SK-N-SH (cell line): ENCODE results near the gene SKIL. TPM values are rescaled to one million over a fixed set of nuclear protein-coding genes. Genes with fewer than 3 reads are reported as not detected.
"Not testable (repeated sequence)": the region's sequence is repeated elsewhere in the genome, so short reads cannot be mapped to it uniquely, and the experiment has no call there.

Source experiments
- CTCF ChIA-PET: fragments of 300-600, 350-600 bp; formaldehyde crosslinking; extraction: SDS; loops from one replicate; lab custom pipeline; 2021; lab: Yijun Ruan, JAX
- POLR2A ChIA-PET: fragments of 350-600 bp; sonication (Branson Sonifier 250); formaldehyde crosslinking; extraction: SDS; loops from one replicate; lab custom pipeline; 2020; ENCODE audit warnings: antibody characterized with exemption, inconsistent platforms; lab: Yijun Ruan, JAX
- DNase-seq: peaks from one replicate; pipeline ENCODE4 v3.0.0; 2012
- H2AFZ ChIP-seq: fragments of 200-600 bp; sonication (generic); 2 replicates; pipeline ENCODE4 v1.8.1; 2016; ENCODE audit warnings: antibody characterized with exemption, mild to moderate bottlenecking, low read depth
- H3F3A ChIP-seq: fragments of 200-600 bp; sonication (generic); replicated peaks from 2 replicates; pipeline ENCODE3; 2016; ENCODE audit warnings: antibody characterized with exemption, mild to moderate bottlenecking; ENCODE audit not compliant: insufficient read depth
- H3K27ac ChIP-seq, 2 experiments: fragments of 200-500 bp in 1 of 2; fragments of 200-600 bp in 1 of 2; sonication (Bioruptor generic) in 1 of 2; sonication (generic), shearing (Covaris generic) in 1 of 2; 2 replicates each; pipeline versions ENCODE4 v1.5.1 to v1.6.1; 2014 to 2016; ENCODE audit warnings: low read depth in 2 of 2, inconsistent platforms in 1 of 2, low read length in 1 of 2, mild to moderate bottlenecking in 1 of 2, mixed read lengths in 1 of 2
- H3K27me3 ChIP-seq: fragments of 200-600 bp; sonication (generic), shearing (Covaris generic); 2 replicates; pipeline ENCODE4 v1.6.1; 2016; ENCODE audit warnings: mixed run types; ENCODE audit not compliant: insufficient read depth
- H3K36me3 ChIP-seq, 2 experiments: fragments of 200-500 bp in 1 of 2; fragments of 200-600 bp in 1 of 2; sonication (Bioruptor generic) in 1 of 2; sonication (generic) in 1 of 2; replicated peaks in 1 of 2; 2 replicates each; pipeline versions ENCODE3 to v1.5.1; 2014 to 2016; ENCODE audit warnings: low read length in 1 of 2, mild to moderate bottlenecking in 1 of 2; ENCODE audit not compliant: insufficient read depth in 2 of 2, control insufficient read depth in 1 of 2
- H3K4me1 ChIP-seq, 2 experiments: fragments of 200-500 bp in 1 of 2; fragments of 200-600 bp in 1 of 2; sonication (Bioruptor generic) in 1 of 2; sonication (generic), shearing (Covaris generic) in 1 of 2; 2 replicates each; pipeline versions ENCODE4 v1.5.1 to v1.6.1; 2014 to 2016; ENCODE audit warnings: low read depth in 1 of 2, low read length in 1 of 2, mixed run types in 1 of 2; ENCODE audit not compliant: insufficient read depth in 2 of 2, control insufficient read depth in 1 of 2
- H3K4me2 ChIP-seq: fragments of 200-600 bp; sonication (generic), shearing (Covaris generic); 2 replicates; pipeline ENCODE4 v1.6.1; 2017; ENCODE audit warnings: mixed run types
- H3K4me3 ChIP-seq, 2 experiments: fragments of 200-500 bp in 1 of 2; fragments of 200-600 bp in 1 of 2; sonication (Bioruptor generic) in 1 of 2; sonication (generic), shearing (Covaris generic) in 1 of 2; 2 replicates each; pipeline versions ENCODE4 v1.5.1 to v1.8.1; 2014 to 2016; ENCODE audit warnings: low read depth in 2 of 2, inconsistent platforms in 1 of 2, low read length in 1 of 2, mild to moderate bottlenecking in 1 of 2, mixed read lengths in 1 of 2, moderate library complexity in 1 of 2
- H3K79me2 ChIP-seq: fragments of 200-600 bp; sonication (generic); 2 replicates; pipeline ENCODE4 v1.8.1; 2017; ENCODE audit warnings: mild to moderate bottlenecking; ENCODE audit not compliant: insufficient read depth
- H3K9ac ChIP-seq: fragments of 200-600 bp; sonication (generic); 2 replicates; pipeline ENCODE4 v1.6.1; 2017; ENCODE audit warnings: mixed run types
- H3K9me2 ChIP-seq: fragments of 200-600 bp; sonication (generic); 2 replicates; pipeline ENCODE4 v1.6.1; 2017; ENCODE audit warnings: mixed run types
- H3K9me3 ChIP-seq: fragments of 200-600 bp; sonication (generic); 2 replicates; pipeline ENCODE4 v1.6.1; 2017; ENCODE audit warnings: mixed run types, mild to moderate bottlenecking, moderate library complexity
- H4K20me1 ChIP-seq: fragments of 200-600 bp; sonication (generic); 2 replicates; pipeline ENCODE4 v1.6.1; 2017; ENCODE audit warnings: mild to moderate bottlenecking, mixed run types; ENCODE audit not compliant: insufficient read depth
- CHD2 ChIP-seq: fragments of 150-350 bp; IDR thresholded peaks from 2 replicates; pipeline ENCODE4 v1.6.1; 2018; ENCODE audit warnings: low read length; ENCODE audit not compliant: partially characterized antibody
- CTCF ChIP-seq: fragments of 200-600 bp; sonication (generic); IDR thresholded peaks from 2 replicates; pipeline ENCODE4 v1.6.1; 2017; ENCODE audit warnings: antibody characterized with exemption, mild to moderate bottlenecking, moderate library complexity
- EP300 ChIP-seq, 2 experiments: IDR thresholded peaks; 2 replicates each; pipeline versions ENCODE4 v1.4.0 to v1.6.1; 2012; ENCODE audit warnings: borderline replicate concordance in 1 of 2, low read depth in 1 of 2, low read length in 1 of 2
- EZH2phosphoT487 ChIP-seq: fragments of 200-600 bp; sonication (generic); IDR thresholded peaks from 2 replicates; pipeline ENCODE4 v1.6.1; 2017; ENCODE audit warnings: low read depth, mixed run types, mild to moderate bottlenecking, antibody characterized with exemption, moderate library complexity, borderline replicate concordance
- FOSL2 ChIP-seq: IDR thresholded peaks from 2 replicates; pipeline ENCODE4 v1.4.0; 2012; ENCODE audit warnings: low read depth, mild to moderate bottlenecking, moderate library complexity, borderline replicate concordance
- FOXM1 ChIP-seq: IDR thresholded peaks from 2 replicates; pipeline ENCODE4 v1.4.0; 2012; ENCODE audit warnings: low read depth, mild to moderate bottlenecking
- GABPA ChIP-seq: IDR thresholded peaks from 2 replicates; pipeline ENCODE4 v1.4.0; 2012; ENCODE audit warnings: low read depth, mild to moderate bottlenecking
- GATA2 ChIP-seq: sonication (generic); formaldehyde crosslinking; IDR thresholded peaks from 2 replicates; pipeline ENCODE4 v1.5.0; 2020; ENCODE audit warnings: mild to moderate bottlenecking, missing genetic modification reagents
- IRF3 ChIP-seq: fragments of 150-350 bp; IDR thresholded peaks from 2 replicates; pipeline ENCODE4 v1.6.1; 2016; ENCODE audit warnings: mild to moderate bottlenecking, low read depth, low read length
- JUND ChIP-seq: IDR thresholded peaks from 2 replicates; pipeline ENCODE4 v1.4.0; 2012
- MAX ChIP-seq: IDR thresholded peaks from 2 replicates; pipeline ENCODE4 v1.4.0; 2012; ENCODE audit warnings: low read depth
- MEF2A ChIP-seq: IDR thresholded peaks from 2 replicates; pipeline ENCODE4 v1.4.0; 2012; ENCODE audit warnings: low read depth, borderline replicate concordance
- RXRA ChIP-seq: IDR thresholded peaks from 2 replicates; pipeline ENCODE4 v1.4.0; 2012; ENCODE audit warnings: low read depth, mild to moderate bottlenecking, borderline replicate concordance
- SMC3 ChIP-seq: IDR thresholded peaks from 2 replicates; pipeline ENCODE4 v1.6.1; 2012; ENCODE audit warnings: low read depth, low read length, improper control_type of control experiment
- TAF1 ChIP-seq: IDR thresholded peaks from 2 replicates; pipeline ENCODE4 v1.6.1; 2012; ENCODE audit warnings: low read depth, mild to moderate bottlenecking, low read length, moderate library complexity, borderline replicate concordance
- USF1 ChIP-seq: IDR thresholded peaks from 2 replicates; pipeline ENCODE4 v1.4.0; 2012; ENCODE audit warnings: low read depth, borderline replicate concordance
- USF2 ChIP-seq: fragments of 150-350 bp; IDR thresholded peaks from 2 replicates; pipeline ENCODE4 v1.6.1; 2017; ENCODE audit warnings: antibody characterized with exemption, low read length, low read depth, borderline replicate concordance
- YY1 ChIP-seq: IDR thresholded peaks from 2 replicates; pipeline ENCODE4 v1.4.0; 2012; ENCODE audit warnings: low read depth, mild to moderate bottlenecking
- WGBS: methylation state at CpG from one replicate; pipeline ENCODE4 v1.1.6; 2017; ENCODE audit warnings: low lambda C conversion rate; 5-methylcytosine and 5-hydroxymethylcytosine counted together
- polyA plus RNA-seq, 3 experiments: library from polyadenylated mRNA; depleted of rRNA; stranded (reverse); fragments of >200 nt; gene quantifications; 2 replicates each; pipeline ENCODE4 v1.2.3, GENCODE V29; 2012

Gene SKIL
- polyA plus RNA-seq, 1 of the 3 experiments (the other 2 are of a cell fraction): 3.9 TPM

GRCh38 chr3:170338690-170339340 is 18.7 kb upstream of the SKIL start:
- H3K27me3 ChIP-seq: no peaks in the 10 kb centered on the region
- no peaks in the 10 kb centered on the region for H3K9me2 ChIP-seq
- no peaks in the 10 kb centered on the region for H3K79me2 ChIP-seq
- no peaks in the 10 kb centered on the region for H4K20me1 ChIP-seq
- ChIA-PET POLR2A (no interaction called here), CTCF (no interaction called here)
- no peak overlapping the region for H3K4me3 ChIP-seq
- peaks cover 0 to 2% of the 10 kb centered on the region in 2 experiments; a peak in 1 of 4 replicates for H3K4me1 ChIP-seq
- 63% methylated on average over 1 of the region's 1 CpG for WGBS
- H3F3A ChIP-seq: no peaks in the 10 kb centered on the region
- no peak for DNase-seq
- H3K4me2 ChIP-seq: no peak overlapping the region
- no peaks in the 10 kb centered on the region for H3K36me3 ChIP-seq
- no peak overlapping the region for H2AFZ ChIP-seq
- no peak overlapping the region for H3K27ac ChIP-seq
- H3K9ac ChIP-seq: no peak overlapping the region
- peaks cover 17% of the 10 kb centered on the region for H3K9me3 ChIP-seq
- no peak for TF ChIP-seq CTCF
- no peak for TF ChIP-seq GABPA
- no peak for TF ChIP-seq FOXM1
- no peak for TF ChIP-seq USF1
- TF ChIP-seq MAX: no peak
- no peak for TF ChIP-seq TAF1
- TF ChIP-seq YY1: no peak
- TF ChIP-seq EZH2phosphoT487: no peak
- TF ChIP-seq CHD2: no peak
- TF ChIP-seq FOSL2: no peak
- TF ChIP-seq SMC3: no peak
- TF ChIP-seq USF2: no peak
- TF ChIP-seq RXRA: no peak
- TF ChIP-seq JUND: no peak
- TF ChIP-seq EP300 (IDR thresholded peaks at IDR 0.05; ENCODE audit: borderline replicate concordance in 1 of 2, low read depth in 1 of 2, low read length in 1 of 2): no peak
- TF ChIP-seq GATA2 (CRISPR knock-in tag): no peak
- TF ChIP-seq MEF2A: no peak
- no peak for TF ChIP-seq IRF3

- H3K79me2 ChIP-seq, DNase-seq, H3K36me3 ChIP-seq, CTCF ChIA-PET, H3K4me2 ChIP-seq, H3F3A ChIP-seq, H3K9ac ChIP-seq, H3K27ac ChIP-seq, H3K4me3 ChIP-seq, H2AFZ ChIP-seq, H3K9me2 ChIP-seq, H4K20me1 ChIP-seq, H3K27me3 ChIP-seq, H3K4me1 ChIP-seq, POLR2A ChIA-PET: not testable (repeated sequence)
- 90% methylated on average over 9 of the region's 9 CpGs for WGBS
- peaks cover 16% of the 10 kb centered on the region for H3K9me3 ChIP-seq
Measured at GRCh38 chr3:170342273-170342672, 15.2 kb upstream of the SKIL start.

GRCh38 chr3:170343859-170344258 is 13.7 kb upstream of the SKIL start:
- H3K79me2 ChIP-seq, CTCF ChIA-PET, H3K27me3 ChIP-seq, H3K36me3 ChIP-seq, H2AFZ ChIP-seq, H3K27ac ChIP-seq, H3K9me2 ChIP-seq, DNase-seq, H3K9ac ChIP-seq, POLR2A ChIA-PET, H3K4me2 ChIP-seq, H3K4me3 ChIP-seq, H4K20me1 ChIP-seq, H3F3A ChIP-seq, H3K9me3 ChIP-seq, H3K4me1 ChIP-seq: not testable (repeated sequence)
- WGBS: 61% methylated on average over 6 of the region's 6 CpGs
